B cell (primary cell): ENCODE measurements around the gene PHACTR1.

Source experiments
- CTCF ChIP-seq: fragments of 200-600 bp; IDR thresholded peaks from one replicate; pipeline ENCODE4 v1.8.0; 2022; ENCODE audit warnings: antibody characterized with exemption, mild to moderate bottlenecking
- EZH2 ChIP-seq: IDR thresholded peaks from 2 replicates; pipeline ENCODE4 v1.6.1; 2012; ENCODE audit warnings: borderline replicate concordance, low read depth, mild to moderate bottlenecking, moderate library complexity, low read length; ENCODE audit not compliant: insufficient read depth, poor library complexity, severe bottlenecking

- TF ChIP-seq CTCF: no peak
- TF ChIP-seq EZH2: no peak
Observed at GRCh38 chr6:12769556-12770256, 53.1 kb downstream of the PHACTR1 start.
